Testis (tissue), 3 donors: Measurements from ENCODE around the gene OXCT1. TPM values are rescaled to one million over a fixed set of nuclear protein-coding genes. Genes with fewer than 3 reads are reported as not detected.

ENCODE experiments used
- DNase-seq: peaks from one replicate; pipeline ENCODE4 v3.0.0-alpha.2; 2019
- H3K27ac ChIP-seq, 2 donors: fragments of 200-600 bp; sonication (generic); one replicate each; pipeline ENCODE4 v1.5.1; 2019
- H3K27me3 ChIP-seq: fragments of 200-600 bp; sonication (generic); one replicate; pipeline ENCODE4 v1.5.1; 2019
- H3K36me3 ChIP-seq: fragments of 200-600 bp; sonication (generic); one replicate; pipeline ENCODE4 v1.5.1; 2017; ENCODE audit warnings: low read depth; ENCODE audit errors: missing control alignments
- H3K4me1 ChIP-seq: fragments of 200-600 bp; sonication (generic); one replicate; pipeline ENCODE4 v1.5.1; 2019
- H3K4me3 ChIP-seq, 2 donors: fragments of 200-600 bp; sonication (generic); one replicate each; pipeline ENCODE4 v1.5.1; 2017 to 2019
- H3K9me3 ChIP-seq: fragments of 200-600 bp; sonication (generic); one replicate; pipeline ENCODE4 v1.5.1; 2017
- POLR2A ChIP-seq: fragments of 450-650 bp; IDR thresholded peaks from one replicate; pipeline ENCODE4 v1.6.1; 2017; ENCODE audit warnings: antibody characterized with exemption, mild to moderate bottlenecking, moderate library complexity
- WGBS, 2 donors: methylation state at CpG; one replicate each; pipeline ENCODE4 v1.1.5; 2018; 5-methylcytosine and 5-hydroxymethylcytosine counted together
- intact Hi-C: fragments of 100-400 bp; cut with DNase I; formaldehyde crosslinking; loops from one replicate; pipeline ENCODE4 v1.15.1; 2023; ENCODE audit warnings: low total_unique reads
- polyA plus RNA-seq: library from polyadenylated mRNA; stranded (reverse); fragments of 350-450 nt; fragmentation: Illumina TruSeq; extraction: RNeasy Lipid Tissue Mini Kit (QIAGEN cat#74804); gene quantifications from one replicate; pipeline ENCODE4 v1.2.3, GENCODE V29; 2014; ENCODE audit warnings: low read depth, low replicate concordance; ENCODE audit not compliant: insufficient read depth
- total RNA-seq, 2 donors: library from RNA; depleted of rRNA; stranded (reverse); fragments of >200 nt; gene quantifications; one replicate each; pipeline ENCODE4 v1.2.3, GENCODE V29; 2016
- TF ChIP-seq, protein P1 (sequence below), 3 experiments: fragments of 450-650 bp in 2 of 3; fragments of 200-600 bp in 1 of 3; sonication (generic) in 1 of 3; IDR thresholded peaks; one replicate each; pipeline ENCODE4 v1.5.1; 2016 to 2019; ENCODE audit warnings: antibody characterized with exemption in 3 of 3, mild to moderate bottlenecking in 2 of 3, moderate library complexity in 1 of 3

Gene OXCT1
- total and polyA plus RNA-seq, 3 donors from 2014 or later, result 11.7 to 22.7 (median 16.5) TPM

DNA sequence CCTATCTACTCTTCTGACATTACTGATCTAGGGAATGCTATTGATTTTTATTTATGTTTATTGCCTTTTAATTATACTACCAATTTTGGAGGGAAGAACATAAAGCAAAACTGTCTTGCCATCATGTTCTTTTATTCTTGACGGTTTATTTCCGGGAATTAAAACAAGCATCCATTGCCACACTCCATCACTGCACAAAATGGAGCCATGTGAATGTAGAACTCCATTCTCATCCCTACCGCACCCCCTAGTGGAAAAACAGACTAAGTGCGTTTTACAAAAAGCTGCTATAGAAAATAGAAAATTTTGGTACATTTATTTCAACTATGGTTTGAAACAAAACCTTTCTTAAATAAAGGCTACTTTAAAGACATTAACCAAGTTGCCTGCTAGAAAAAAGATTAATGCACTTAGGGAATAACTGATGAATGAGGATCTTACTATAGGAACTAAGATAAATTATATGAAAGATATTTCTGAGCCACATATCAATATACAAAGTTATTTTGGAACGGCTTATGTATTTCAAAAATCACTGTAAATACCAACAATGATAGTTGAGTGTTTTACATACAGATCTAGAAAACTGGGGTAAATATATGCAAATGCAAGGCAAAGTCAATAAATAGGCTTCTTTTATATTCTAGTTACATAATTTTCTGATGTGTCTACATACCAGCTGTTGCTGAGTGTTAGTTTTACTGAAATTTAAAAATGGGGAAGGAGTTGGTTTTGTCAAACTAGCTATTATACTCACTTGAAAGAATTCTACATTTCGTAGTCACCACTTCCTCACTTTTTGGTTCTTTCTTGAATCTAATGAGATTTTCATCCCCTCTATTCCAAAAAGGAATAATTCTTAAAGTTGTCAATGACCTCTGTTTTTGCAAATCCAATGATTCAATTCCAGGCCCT is 26.5 kb downstream of the OXCT1 start:
- TF ChIP-seq POLR2A, result no peak
- TF ChIP-seq, protein P1, sequence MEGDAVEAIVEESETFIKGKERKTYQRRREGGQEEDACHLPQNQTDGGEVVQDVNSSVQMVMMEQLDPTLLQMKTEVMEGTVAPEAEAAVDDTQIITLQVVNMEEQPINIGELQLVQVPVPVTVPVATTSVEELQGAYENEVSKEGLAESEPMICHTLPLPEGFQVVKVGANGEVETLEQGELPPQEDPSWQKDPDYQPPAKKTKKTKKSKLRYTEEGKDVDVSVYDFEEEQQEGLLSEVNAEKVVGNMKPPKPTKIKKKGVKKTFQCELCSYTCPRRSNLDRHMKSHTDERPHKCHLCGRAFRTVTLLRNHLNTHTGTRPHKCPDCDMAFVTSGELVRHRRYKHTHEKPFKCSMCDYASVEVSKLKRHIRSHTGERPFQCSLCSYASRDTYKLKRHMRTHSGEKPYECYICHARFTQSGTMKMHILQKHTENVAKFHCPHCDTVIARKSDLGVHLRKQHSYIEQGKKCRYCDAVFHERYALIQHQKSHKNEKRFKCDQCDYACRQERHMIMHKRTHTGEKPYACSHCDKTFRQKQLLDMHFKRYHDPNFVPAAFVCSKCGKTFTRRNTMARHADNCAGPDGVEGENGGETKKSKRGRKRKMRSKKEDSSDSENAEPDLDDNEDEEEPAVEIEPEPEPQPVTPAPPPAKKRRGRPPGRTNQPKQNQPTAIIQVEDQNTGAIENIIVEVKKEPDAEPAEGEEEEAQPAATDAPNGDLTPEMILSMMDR (IDR thresholded peaks at IDR 0.05), result peak; percentile 65 to 71 (median 70)
- WGBS, 2 donors, result 38 to 51% methylated on average over 6 of the region's 6 CpGs
- intact Hi-C loops, result no loop called here
- H3K27me3 ChIP-seq, result no peaks in the 10 kb centered on the region
- H3K36me3 ChIP-seq, result no peaks in the 10 kb centered on the region
- H3K27ac ChIP-seq, result no peak overlapping the region
- DNase-seq, result peak; percentile 46
- no peaks in the 10 kb centered on the region for H3K9me3 ChIP-seq
- H3K4me3 ChIP-seq, result no peak overlapping the region
- no peaks in the 10 kb centered on the region for H3K4me1 ChIP-seq

DNA sequence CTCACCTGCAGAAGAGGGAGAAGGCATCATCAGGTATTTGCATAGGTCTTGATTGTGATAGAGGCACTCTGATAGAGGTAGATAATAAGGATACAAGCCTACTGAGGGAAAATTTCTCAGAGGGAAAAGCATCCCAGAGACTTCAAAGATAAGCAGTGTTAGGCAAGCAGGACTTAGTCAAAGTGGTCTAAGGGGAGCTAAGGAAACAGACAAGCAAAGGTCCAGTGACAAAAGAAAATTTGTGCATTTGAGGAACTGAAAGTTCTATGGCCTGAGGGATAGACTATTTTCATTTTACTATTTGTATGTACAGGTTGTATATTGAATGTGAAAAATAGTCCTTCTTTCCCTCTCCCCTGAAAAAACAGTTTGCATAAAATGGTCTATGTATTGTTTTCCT is 27.4 kb downstream of the OXCT1 start:
- Histone ChIP-seq H3K4me1 (no peaks in the 10 kb centered on the region), H3K27me3 (no peaks in the 10 kb centered on the region), H3K27ac (no peak overlapping the region), H3K9me3 (no peaks in the 10 kb centered on the region), H3K36me3 (no peaks in the 10 kb centered on the region), H3K4me3 (no peak overlapping the region)
- TF ChIP-seq, protein P1 (IDR thresholded peaks at IDR 0.05), result no peak
- no peak for TF ChIP-seq POLR2A
- no peak for DNase-seq
- intact Hi-C loops, result no loop called here

DNA sequence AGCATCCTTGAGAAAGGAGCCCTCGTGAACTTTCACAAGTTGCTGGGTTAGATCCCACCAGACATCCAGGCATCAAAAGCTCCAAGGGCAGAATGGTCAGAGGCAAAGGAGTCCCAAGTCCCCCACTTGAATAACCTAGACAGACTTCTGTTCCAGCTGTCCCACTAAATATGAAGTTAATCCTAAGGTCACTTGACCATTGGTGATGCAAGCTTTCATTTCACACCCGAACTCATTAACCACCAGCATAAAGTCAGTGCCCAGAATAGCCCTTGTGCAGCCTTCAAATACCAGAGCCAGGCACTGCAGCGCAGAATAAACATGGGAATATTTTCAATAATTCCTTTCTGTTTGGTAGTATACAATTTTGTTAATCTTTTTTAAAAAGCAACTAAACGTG is 28.9 kb downstream of the OXCT1 start:
- intact Hi-C loops, result no loop called here
- 93 to 96% methylated on average over 4 of the region's 4 CpGs for WGBS, 2 donors
- Histone ChIP-seq H3K4me3 (no peak overlapping the region), H3K27me3 (no peaks in the 10 kb centered on the region), H3K27ac (no peak overlapping the region), H3K9me3 (no peaks in the 10 kb centered on the region), H3K36me3 (no peaks in the 10 kb centered on the region), H3K4me1 (no peaks in the 10 kb centered on the region)
- DNase-seq, result no peak
- TF ChIP-seq POLR2A, result no peak
- TF ChIP-seq, protein P1 (IDR thresholded peaks at IDR 0.05), result no peak

DNA sequence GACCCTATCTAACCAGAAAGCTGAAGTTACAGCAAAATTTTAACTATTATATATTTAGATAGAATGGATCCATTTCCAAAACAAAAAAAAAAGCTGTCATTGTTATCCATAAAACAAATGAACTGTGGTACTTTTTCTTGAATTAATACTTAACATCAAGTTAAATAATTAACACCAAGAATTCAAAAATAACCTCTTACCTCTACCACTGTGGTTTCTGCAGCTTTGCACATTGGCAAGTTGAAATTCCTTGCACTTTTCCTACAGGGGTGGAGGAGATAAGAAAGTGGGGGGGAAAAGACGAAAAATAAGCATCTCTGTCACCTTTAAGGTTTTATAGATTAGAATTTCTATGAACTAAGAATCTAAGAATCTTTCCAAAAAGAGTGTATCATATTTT is 30.0 kb downstream of the OXCT1 start:
- Histone ChIP-seq H3K4me1 (no peaks in the 10 kb centered on the region), H3K4me3 (no peak overlapping the region), H3K27ac (no peak overlapping the region), H3K36me3 (no peaks in the 10 kb centered on the region), H3K9me3 (no peaks in the 10 kb centered on the region), H3K27me3 (no peaks in the 10 kb centered on the region)
- intact Hi-C loops, result no loop called here
- WGBS, 2 donors, result 90 to 92% methylated on average over 1 of the region's 1 CpG
- no peak for DNase-seq
- TF ChIP-seq, protein P1 (IDR thresholded peaks at IDR 0.05), result no peak
- no peak for TF ChIP-seq POLR2A

DNA sequence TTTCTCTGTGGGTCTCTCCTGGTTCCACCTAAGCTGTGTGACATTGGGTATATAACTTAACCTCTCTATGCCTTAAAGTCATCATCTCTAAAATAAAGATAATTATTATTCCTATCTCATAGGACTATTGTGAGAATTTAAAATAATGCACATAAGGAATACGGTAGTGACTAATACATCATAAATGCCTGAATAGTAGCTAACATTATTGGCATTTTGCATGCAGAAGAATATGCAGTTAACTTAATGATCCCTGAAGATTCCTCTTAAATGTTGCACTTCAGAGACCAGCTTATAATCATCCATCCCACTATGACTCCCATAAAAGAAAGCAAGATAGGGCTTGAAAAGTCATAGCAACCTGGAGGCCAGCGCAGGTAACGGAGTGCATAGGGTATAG is 32.4 kb downstream of the OXCT1 start:
- intact Hi-C loops, result no loop called here
- Histone ChIP-seq H3K4me1 (no peaks in the 10 kb centered on the region), H3K4me3 (no peak overlapping the region), H3K27ac (no peak overlapping the region), H3K9me3 (no peaks in the 10 kb centered on the region), H3K27me3 (no peaks in the 10 kb centered on the region), H3K36me3 (no peaks in the 10 kb centered on the region)
- 94 to 95% methylated on average over 3 of the region's 3 CpGs for whole genome bisulfite sequencing, 2 donors
- TF ChIP-seq, protein P1 (IDR thresholded peaks at IDR 0.05), result no peak
- no peak for DNase-seq
